ENCODE measurements around the gene B4GALT5. TPM values are rescaled to one million over a fixed set of nuclear protein-coding genes. Genes with fewer than 3 reads are reported as not detected.

B4GALT5 gene
- total and polyA plus RNA-seq, 7 donors: 17.1 to 46.0 (median 21.4) TPM

DNA sequence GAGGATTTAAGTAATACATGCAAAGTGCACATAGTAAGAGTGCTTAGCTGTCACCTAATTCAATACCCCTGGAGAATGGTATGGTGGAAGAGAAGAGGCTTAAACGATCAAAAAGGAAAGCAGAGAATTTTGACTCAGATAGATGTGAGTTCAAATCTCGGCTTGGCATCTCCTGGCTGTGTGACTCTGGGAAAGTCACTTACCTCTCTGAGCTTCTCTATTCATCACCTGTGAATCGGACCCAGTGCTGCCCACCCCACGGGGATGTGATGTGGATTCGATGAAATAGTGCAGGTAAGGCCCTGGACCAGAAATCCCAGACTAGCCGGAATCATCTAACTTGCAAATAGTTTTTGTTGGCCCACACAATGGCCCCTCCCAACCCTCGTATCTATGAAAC, 1.8 kb upstream of the B4GALT5 start:
- WGBS, 2 donors: 93 to 96% methylated on average over 7 of the region's 7 CpGs
- DNase-seq: no peak
- Histone ChIP-seq H3K9me3 (no peaks in the 10 kb centered on the region), H3K36me3 (no peaks in the 10 kb centered on the region), H3K27ac (no peak overlapping the region), H3K4me3 (no peak overlapping the region), H3K4me1 (peaks cover 0 to 30% (median 20%) of the 10 kb centered on the region in 4 donors), H3K27me3 (no peaks in the 10 kb centered on the region)
- no peak for TF ChIP-seq EP300 (IDR thresholded peaks at IDR 0.05)
- TF ChIP-seq CTCF (IDR thresholded peaks at IDR 0.05): no peak
- TF ChIP-seq POLR2AphosphoS5 (IDR thresholded peaks at IDR 0.05): no peak
- TF ChIP-seq POLR2A (IDR thresholded peaks at IDR 0.05): no peak
- intact Hi-C loops (cut with DNase I): no loop called here

- intact Hi-C loops (cut with DNase I): loop anchor here (1.0 to 2.0 kb wide), 3 partner anchors 76 to 102 kb away; partner anchors contain the start of gene SLC9A8
- peak; percentile 71 for DNase-seq
These were observed 504 bp downstream of the B4GALT5 start for GRCh38 chr20:49712996-49713752.

DNA sequence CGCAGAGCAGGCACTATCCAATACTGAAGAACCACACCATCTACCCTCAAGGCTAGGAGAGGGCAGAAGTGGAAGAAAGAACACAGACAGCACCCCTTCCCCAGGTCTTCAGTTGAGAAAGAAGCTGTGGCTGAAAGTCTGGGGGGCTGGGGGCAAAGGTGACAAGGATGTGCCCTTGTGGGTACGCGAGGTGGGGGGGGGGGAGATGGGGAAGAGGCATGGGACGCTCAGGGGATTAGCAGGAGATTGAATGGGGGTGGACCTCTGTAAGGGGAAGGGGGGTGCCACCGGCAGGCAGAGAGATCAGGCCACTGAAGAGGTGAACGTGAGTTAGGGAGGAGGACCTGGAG, 1.1 kb downstream of the B4GALT5 start:
- intact Hi-C loops (cut with DNase I): loop anchor here (2.0 kb wide), 2 partner anchors 76 to 100 kb away; partner anchors contain the start of gene SLC9A8
- Histone ChIP-seq H3K4me1 (peaks cover 0 to 47% (median 36%) of the 10 kb centered on the region in 4 donors), H3K27me3 (no peaks in the 10 kb centered on the region), H3K36me3 (no peaks in the 10 kb centered on the region), H3K4me3 (peak overlapping the region; percentile 79 to 98 (median 90)), H3K27ac (peak overlapping the region; percentile 84 to 98 (median 94)), H3K9me3 (no peaks in the 10 kb centered on the region)
- 0 to 6% methylated on average over 6 of the region's 6 CpGs for WGBS, 2 donors
- DNase-seq: no peak
- TF ChIP-seq POLR2AphosphoS5 (IDR thresholded peaks at IDR 0.05) (no peak), CTCF (IDR thresholded peaks at IDR 0.05) (no peak), EP300 (IDR thresholded peaks at IDR 0.05) (no peak), POLR2A (IDR thresholded peaks at IDR 0.05) (no peak)

More at GRCh38 chr20:49712996-49713752, 504 bp downstream of the B4GALT5 start:
- no peaks in the 10 kb centered on the region for H3K36me3 ChIP-seq
- peaks cover 0 to 45% (median 35%) of the 10 kb centered on the region in 4 donors for H3K4me1 ChIP-seq
- H3K27ac ChIP-seq: peak overlapping the region; percentile 84 to 98 (median 94)
- TF ChIP-seq EP300 (IDR thresholded peaks at IDR 0.05) (no peak), POLR2AphosphoS5 (IDR thresholded peaks at IDR 0.05) (no peak)
- no peaks in the 10 kb centered on the region for H3K9me3 ChIP-seq
- H3K4me3 ChIP-seq: peak overlapping the region; percentile 79 to 98 (median 90)
- 1% methylated on average over 71 of the region's 71 CpGs for WGBS, 2 donors
- no peaks in the 10 kb centered on the region for H3K27me3 ChIP-seq

DNA sequence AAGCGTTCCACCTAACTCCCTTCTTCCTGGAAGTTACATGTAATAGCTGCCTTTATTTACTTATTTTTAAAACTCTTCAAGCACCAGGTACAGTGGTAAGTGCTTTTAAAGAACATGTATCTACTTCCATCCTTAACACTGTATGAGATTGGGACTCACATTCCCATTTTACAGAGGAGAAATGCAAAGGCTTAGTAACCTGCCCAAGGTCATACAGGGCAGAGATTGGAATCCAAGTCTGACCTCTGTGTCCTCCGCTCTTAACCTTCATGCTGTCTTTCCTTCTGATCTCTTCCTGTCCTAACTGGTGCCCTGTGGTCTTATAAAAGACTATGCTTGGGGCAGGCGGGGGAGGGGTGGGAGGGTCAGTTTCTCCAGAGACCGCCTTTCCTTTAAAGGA, 1.6 kb downstream of the B4GALT5 start:
- peak overlapping the region; percentile 79 to 98 (median 90) for H3K4me3 ChIP-seq
- no peaks in the 10 kb centered on the region for H3K27me3 ChIP-seq
- intact Hi-C loops (cut with DNase I): loop anchor here (2.0 kb wide), 2 partner anchors 75 to 101 kb away; partner anchors contain the start of gene SLC9A8
- H3K27ac ChIP-seq: peak overlapping the region; percentile 84 to 98 (median 94)
- 56 to 67% methylated on average over 4 of the region's 4 CpGs for WGBS, 2 donors
- H3K9me3 ChIP-seq: no peaks in the 10 kb centered on the region
- peaks cover 0 to 52% (median 38%) of the 10 kb centered on the region in 4 donors for H3K4me1 ChIP-seq
- no peak for TF ChIP-seq CTCF (IDR thresholded peaks at IDR 0.05)
- no peak for TF ChIP-seq POLR2A (IDR thresholded peaks at IDR 0.05)
- TF ChIP-seq EP300 (IDR thresholded peaks at IDR 0.05): no peak
- no peak for TF ChIP-seq POLR2AphosphoS5 (IDR thresholded peaks at IDR 0.05)
- H3K36me3 ChIP-seq: no peaks in the 10 kb centered on the region
- DNase-seq: no peak

- peak overlapping the region in 3 of 4 donors; percentile 82 to 98 (median 97) for H3K4me3 ChIP-seq
- H3K4me1 ChIP-seq: peaks cover 0 to 57% (median 43%) of the 10 kb centered on the region in 4 donors
- WGBS, 2 donors: 53 to 59% methylated on average over 3 of the region's 3 CpGs
- DNase-seq: no peak
- H3K36me3 ChIP-seq: no peaks in the 10 kb centered on the region
- H3K27ac ChIP-seq: peak overlapping the region; percentile 84 to 98 (median 94)
- intact Hi-C loops (cut with DNase I): no loop called here
- H3K27me3 ChIP-seq: no peaks in the 10 kb centered on the region
- TF ChIP-seq POLR2AphosphoS5 (IDR thresholded peaks at IDR 0.05) (no peak), EP300 (IDR thresholded peaks at IDR 0.05) (no peak), CTCF (IDR thresholded peaks at IDR 0.05) (no peak), POLR2A (IDR thresholded peaks at IDR 0.05) (no peak)
- no peaks in the 10 kb centered on the region for H3K9me3 ChIP-seq
These were observed 2.1 kb downstream of the B4GALT5 start for GRCh38 chr20:49711667-49711987.
